HepG2 (cell line): ENCODE data around the gene PLEKHG2. TPM values are rescaled to one million over a fixed set of nuclear protein-coding genes. Genes with fewer than 3 reads are reported as not detected.

Source experiments
- ARID2 ChIP-seq: sonication (generic); formaldehyde crosslinking; IDR thresholded peaks from 2 replicates; pipeline ENCODE4 v1.8.1; 2022; ENCODE audit warnings: mild to moderate bottlenecking, missing genetic modification reagents, borderline replicate concordance
- CBX5 ChIP-seq: sonication (generic); formaldehyde crosslinking; IDR thresholded peaks from 2 replicates; pipeline ENCODE4 v1.4.0; 2020; ENCODE audit warnings: missing genetic modification reagents, borderline replicate concordance
- FOSL2 ChIP-seq: sonication (generic); formaldehyde crosslinking; IDR thresholded peaks from 2 replicates; pipeline ENCODE4 v1.4.0; 2020; ENCODE audit warnings: missing genetic modification reagents
- FOXA1 ChIP-seq, 2 experiments: fragments of 450-650 bp in 1 of 2; sonication (generic) in 1 of 2; formaldehyde crosslinking in 1 of 2; IDR thresholded peaks; 2 replicates each; pipeline versions ENCODE4 v1.4.0 to v1.6.1; 2016 to 2020; ENCODE audit warnings: missing genetic modification reagents in 1 of 2
- FOXM1 ChIP-seq: sonication (generic); formaldehyde crosslinking; IDR thresholded peaks from 2 replicates; pipeline ENCODE4 v1.5.0; 2020; ENCODE audit warnings: missing genetic modification reagents
- GTF3A ChIP-seq: sonication (generic); formaldehyde crosslinking; conservative IDR thresholded peaks from 2 replicates; pipeline ENCODE4 v1.4.0; 2020; ENCODE audit warnings: mild to moderate bottlenecking, missing genetic modification reagents
- HNF4G ChIP-seq, 2 experiments: sonication (generic) in 1 of 2; formaldehyde crosslinking in 1 of 2; IDR thresholded peaks; 2 replicates each; pipeline versions ENCODE4 v1.4.0 to v1.6.1; 2011 to 2020; ENCODE audit warnings: borderline replicate concordance in 2 of 2, low read depth in 2 of 2, mild to moderate bottlenecking in 2 of 2, low read length in 1 of 2, missing genetic modification reagents in 1 of 2, moderate library complexity in 1 of 2
- HOXA9 ChIP-seq: sonication (generic); formaldehyde crosslinking; IDR thresholded peaks from 2 replicates; pipeline ENCODE4 v1.8.1; 2022; ENCODE audit warnings: missing genetic modification reagents, mild to moderate bottlenecking, moderate library complexity, borderline replicate concordance
- JDP2 ChIP-seq: sonication (generic); formaldehyde crosslinking; IDR thresholded peaks from 2 replicates; pipeline ENCODE4 v1.8.1; 2022; ENCODE audit warnings: missing genetic modification reagents, borderline replicate concordance
- JUN ChIP-seq: sonication (generic); formaldehyde crosslinking; IDR thresholded peaks from 2 replicates; pipeline ENCODE4 v1.4.0; 2020; ENCODE audit warnings: mild to moderate bottlenecking, missing genetic modification reagents
- KAT7 ChIP-seq: IDR thresholded peaks from 2 replicates; pipeline ENCODE4 v1.6.1; 2018; ENCODE audit warnings: borderline replicate concordance, missing compliant biosample characterization
- MAFK ChIP-seq, 2 experiments: IDR thresholded peaks in 1 of 2; conservative IDR thresholded peaks in 1 of 2; 2 replicates each; pipeline ENCODE4 v1.6.1; 2011; ENCODE audit warnings: improper control_type of control experiment in 2 of 2, low read length in 2 of 2
- MNT ChIP-seq: fragments of 450-650 bp; IDR thresholded peaks from 2 replicates; pipeline ENCODE4 v1.6.1; 2016
- SNRNP70 ChIP-seq: fragments of 200-400 bp; formaldehyde crosslinking; IDR thresholded peaks from 2 replicates; pipeline ENCODE4 v1.6.1; 2017; ENCODE audit warnings: mild to moderate bottlenecking, low read depth, low read length, moderate library complexity
- SRSF1 ChIP-seq: fragments of 200-400 bp; formaldehyde crosslinking; optimal IDR thresholded peaks from 2 replicates; pipeline ENCODE3; 2017; ENCODE audit warnings: mild to moderate bottlenecking, low read depth, low read length, moderate library complexity
- SRSF4 ChIP-seq: fragments of 200-400 bp; formaldehyde crosslinking; IDR thresholded peaks from one replicate; pipeline ENCODE4 v1.6.1; 2018; ENCODE audit warnings: mild to moderate bottlenecking, low read depth, low read length, moderate library complexity; ENCODE audit not compliant: poor library complexity, severe bottlenecking
- TEAD3 ChIP-seq: optimal IDR thresholded peaks from 2 replicates; pipeline ENCODE3; 2016; ENCODE audit warnings: borderline replicate concordance
- YEATS2 ChIP-seq: sonication (generic); formaldehyde crosslinking; IDR thresholded peaks from 2 replicates; pipeline ENCODE4 v1.4.0; 2020; ENCODE audit warnings: missing genetic modification reagents, borderline replicate concordance
- ZBTB7A ChIP-seq: sonication (generic); formaldehyde crosslinking; IDR thresholded peaks from 2 replicates; pipeline ENCODE4 v1.8.0; 2022; ENCODE audit warnings: mild to moderate bottlenecking, missing genetic modification reagents
- ZNF101 ChIP-seq: sonication (generic); formaldehyde crosslinking; IDR thresholded peaks from 2 replicates; pipeline ENCODE4 v1.4.0; 2020; ENCODE audit warnings: mild to moderate bottlenecking, low read depth, missing genetic modification reagents, borderline replicate concordance
- ZNF224 ChIP-seq: sonication (generic); formaldehyde crosslinking; IDR thresholded peaks from 2 replicates; pipeline ENCODE4 v1.5.0; 2020; ENCODE audit warnings: mild to moderate bottlenecking, missing genetic modification reagents
- ZNF878 ChIP-seq: sonication (generic); formaldehyde crosslinking; IDR thresholded peaks from 2 replicates; pipeline ENCODE4 v1.8.1; 2023; ENCODE audit warnings: mild to moderate bottlenecking, missing genetic modification reagents, moderate library complexity
- polyA plus RNA-seq, 8 experiments: library from polyadenylated mRNA; depleted of rRNA in 3 of 8; stranded (reverse) in 7 of 8; unstranded in 1 of 8; fragments of >200 nt; fragmentation: Illumina TruSeq in 4 of 8; extraction: Trizol in 4 of 8; gene quantifications; 2 replicates each; pipeline versions ENCODE4 v1.2.1 to v1.2.3, GENCODE V29; 2011 to 2016; ENCODE audit warnings: low read depth in 4 of 8, missing spikeins in 1 of 8, mixed read lengths in 1 of 8; ENCODE audit not compliant: insufficient read depth in 1 of 8
- total RNA-seq, 5 experiments: library from RNA; depleted of rRNA; stranded (reverse); fragments of >200 nt; fragmentation: Illumina TruSeq; extraction: Trizol; gene quantifications; 2 replicates each; pipeline ENCODE4 v1.2.3, GENCODE V29; 2016; ENCODE audit warnings: low read depth in 1 of 5
- TF ChIP-seq, protein P1 (sequence below): IDR thresholded peaks from 2 replicates; pipeline ENCODE4 v1.6.1; 2016; ENCODE audit warnings: low read depth, control low read depth
- TF ChIP-seq, protein P2 (sequence below): sonication (generic); formaldehyde crosslinking; conservative IDR thresholded peaks from 2 replicates; pipeline ENCODE4 v1.8.0; 2022; ENCODE audit warnings: missing genetic modification reagents

The PLEKHG2 gene
- total and polyA plus RNA-seq, 2 of the 13 experiments (the other 11 are each of a cell fraction or from before 2014, with no cell fraction given) = 3.6 to 6.8 TPM

DNA sequence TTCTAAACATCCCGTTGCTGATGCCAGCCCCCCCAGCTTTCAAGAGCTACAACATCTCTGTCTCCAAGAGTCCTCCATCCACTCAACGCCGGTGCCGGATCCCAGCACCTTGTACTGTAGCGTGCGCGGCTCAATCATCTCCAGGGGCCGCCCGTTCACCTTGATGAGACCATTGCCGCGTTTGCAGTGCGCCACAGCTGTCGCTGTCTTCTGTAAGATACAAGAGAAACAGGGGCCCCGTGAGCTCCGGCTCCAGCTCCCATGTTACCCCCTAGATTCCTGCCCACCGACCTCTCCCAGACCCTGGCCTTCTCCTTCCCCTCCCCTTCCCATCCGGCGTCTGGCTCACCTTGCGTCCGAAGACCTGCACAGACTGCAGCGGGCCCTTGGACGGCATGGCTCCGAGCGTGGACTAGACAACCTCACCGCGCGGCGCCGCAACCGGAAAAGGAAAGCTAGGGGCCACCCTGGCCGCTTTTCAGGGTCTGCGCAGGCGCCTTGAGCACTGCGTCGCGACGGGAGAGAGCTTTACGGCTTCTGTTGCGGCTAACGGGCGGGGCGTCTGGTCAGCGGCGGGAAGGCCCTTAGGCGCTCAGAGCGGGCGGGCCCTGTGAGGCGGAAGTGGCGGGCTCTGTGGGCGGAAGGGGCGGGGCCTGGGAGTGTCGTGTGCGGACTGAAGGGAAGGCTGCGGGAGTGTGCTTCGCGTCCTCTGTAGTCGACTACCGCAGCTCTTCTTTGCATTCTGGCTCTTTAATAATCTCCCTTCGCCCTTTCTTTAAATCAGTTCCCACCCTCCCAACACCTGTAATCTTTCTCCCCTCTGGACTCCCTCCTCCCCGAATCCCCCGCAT lies 23.3 kb downstream of the PLEKHG2 start, which contains the start of gene RPS16 (continued):
- TF ChIP-seq SRSF1 (peak; percentile 88), HNF4G (IDR thresholded peaks at IDR 0.05; ENCODE audit: borderline replicate concordance, low read depth, low read length) (no peak), HNF4G (CRISPR knock-in tag; IDR thresholded peaks at IDR 0.05; ENCODE audit: borderline replicate concordance, low read depth) (peak; percentile 62; the same call in 1 of the 2 replicates), FOSL2 (CRISPR knock-in tag) (peak; percentile 64), FOXA1 (IDR thresholded peaks at IDR 0.05) (no peak), FOXA1 (CRISPR knock-in tag; IDR thresholded peaks at IDR 0.05) (no peak), KAT7 (peak; percentile 90), JDP2 (CRISPR knock-in tag) (no peak; the same call in 1 of the 2 replicates), TEAD3 (peak; percentile 78), ZBTB7A (CRISPR knock-in tag) (peak; percentile 41; the same call in 1 of the 2 replicates), ZNF224 (CRISPR knock-in tag) (peak; percentile 96), MAFK (conservative IDR thresholded peaks at IDR 0.05 in 1 of 2, IDR thresholded peaks at IDR 0.05 in 1 of 2; ENCODE audit: low read length in 2 of 2) (no peak), ZNF101 (CRISPR knock-in tag) (no peak), YEATS2 (CRISPR knock-in tag) (peak; percentile 100), HOXA9 (CRISPR knock-in tag) (peak; percentile 87; the same call in 1 of the 2 replicates), ARID2 (CRISPR knock-in tag) (peak; percentile 73; the same call in 1 of the 2 replicates), JUN (peak; percentile 64; the same call in 1 of the 2 replicates), CBX5 (peak; percentile 85; the same call in 1 of the 2 replicates), SRSF4 (no peak), FOXM1 (CRISPR knock-in tag) (no peak), GTF3A (peak; percentile 96; the same call in 1 of the 2 replicates), SNRNP70 (no peak), MNT (peak; percentile 44; the same call in 1 of the 2 replicates), ZNF878 (CRISPR knock-in tag) (no peak; the same call in 1 of the 2 replicates)
- TF ChIP-seq, protein P1, sequence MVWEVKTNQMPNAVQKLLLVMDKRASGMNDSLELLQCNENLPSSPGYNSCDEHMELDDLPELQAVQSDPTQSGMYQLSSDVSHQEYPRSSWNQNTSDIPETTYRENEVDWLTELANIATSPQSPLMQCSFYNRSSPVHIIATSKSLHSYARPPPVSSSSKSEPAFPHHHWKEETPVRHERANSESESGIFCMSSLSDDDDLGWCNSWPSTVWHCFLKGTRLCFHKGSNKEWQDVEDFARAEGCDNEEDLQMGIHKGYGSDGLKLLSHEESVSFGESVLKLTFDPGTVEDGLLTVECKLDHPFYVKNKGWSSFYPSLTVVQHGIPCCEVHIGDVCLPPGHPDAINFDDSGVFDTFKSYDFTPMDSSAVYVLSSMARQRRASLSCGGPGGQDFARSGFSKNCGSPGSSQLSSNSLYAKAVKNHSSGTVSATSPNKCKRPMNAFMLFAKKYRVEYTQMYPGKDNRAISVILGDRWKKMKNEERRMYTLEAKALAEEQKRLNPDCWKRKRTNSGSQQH = peak; percentile 88
- TF ChIP-seq, protein P2, sequence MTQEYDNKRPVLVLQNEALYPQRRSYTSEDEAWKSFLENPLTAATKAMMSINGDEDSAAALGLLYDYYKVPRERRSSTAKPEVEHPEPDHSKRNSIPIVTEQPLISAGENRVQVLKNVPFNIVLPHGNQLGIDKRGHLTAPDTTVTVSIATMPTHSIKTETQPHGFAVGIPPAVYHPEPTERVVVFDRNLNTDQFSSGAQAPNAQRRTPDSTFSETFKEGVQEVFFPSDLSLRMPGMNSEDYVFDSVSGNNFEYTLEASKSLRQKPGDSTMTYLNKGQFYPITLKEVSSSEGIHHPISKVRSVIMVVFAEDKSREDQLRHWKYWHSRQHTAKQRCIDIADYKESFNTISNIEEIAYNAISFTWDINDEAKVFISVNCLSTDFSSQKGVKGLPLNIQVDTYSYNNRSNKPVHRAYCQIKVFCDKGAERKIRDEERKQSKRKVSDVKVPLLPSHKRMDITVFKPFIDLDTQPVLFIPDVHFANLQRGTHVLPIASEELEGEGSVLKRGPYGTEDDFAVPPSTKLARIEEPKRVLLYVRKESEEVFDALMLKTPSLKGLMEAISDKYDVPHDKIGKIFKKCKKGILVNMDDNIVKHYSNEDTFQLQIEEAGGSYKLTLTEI (CRISPR knock-in tag) = no peak
